GM19438 (cell line): ENCODE results near the gene MYO1E.

Experiments used
- ATAC-seq: cut with Tn5 transposase; IDR thresholded peaks from one replicate; pipeline ENCODE4 v1.9.1; 2021; ENCODE audit warnings: low read depth; ENCODE audit not compliant: unreplicated experiment

The MYO1E gene

GRCh38 chr15:59205839-59206622 is 166.6 kb downstream of the MYO1E start:
- ATAC-seq, result no peak

DNA sequence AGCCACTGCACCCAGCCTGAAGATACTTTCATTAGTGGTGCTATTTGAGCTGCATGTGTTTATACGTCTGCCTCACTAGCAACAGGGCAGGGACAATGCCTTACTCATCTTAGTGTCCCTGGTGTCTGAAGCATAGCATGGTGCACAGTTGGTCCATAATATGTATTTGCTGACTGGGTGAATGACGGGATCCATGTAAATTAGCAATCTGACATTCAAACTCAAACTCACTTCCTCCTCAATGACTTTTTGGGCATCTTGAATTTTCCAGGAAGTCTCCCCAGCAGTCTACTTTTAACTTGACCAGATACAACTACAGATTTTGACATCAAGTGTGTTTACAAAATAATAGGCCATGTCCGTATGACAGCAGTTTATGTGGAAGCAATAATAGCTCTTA is 169.0 kb downstream of the MYO1E start:
- no peak for ATAC-seq

DNA sequence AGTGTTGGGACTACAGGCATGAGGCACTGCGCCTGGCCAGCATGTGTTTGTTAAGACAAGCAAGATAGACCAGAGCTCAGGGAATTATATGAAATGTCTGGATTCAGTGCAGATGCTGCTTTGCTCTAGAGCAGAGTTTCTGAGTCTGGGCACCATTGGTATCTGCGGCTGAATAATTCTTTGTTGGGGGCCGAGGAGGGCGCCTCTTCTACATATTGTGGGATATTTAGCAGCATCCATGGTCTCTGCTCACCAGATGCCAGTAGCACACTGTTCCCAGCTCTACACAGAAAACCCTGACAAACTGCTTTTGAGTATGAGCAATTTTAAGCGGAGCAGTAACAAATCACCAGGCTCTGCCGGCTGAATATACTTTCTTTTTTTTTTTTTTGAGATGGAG is 169.7 kb downstream of the MYO1E start:
- ATAC-seq, result no peak

DNA sequence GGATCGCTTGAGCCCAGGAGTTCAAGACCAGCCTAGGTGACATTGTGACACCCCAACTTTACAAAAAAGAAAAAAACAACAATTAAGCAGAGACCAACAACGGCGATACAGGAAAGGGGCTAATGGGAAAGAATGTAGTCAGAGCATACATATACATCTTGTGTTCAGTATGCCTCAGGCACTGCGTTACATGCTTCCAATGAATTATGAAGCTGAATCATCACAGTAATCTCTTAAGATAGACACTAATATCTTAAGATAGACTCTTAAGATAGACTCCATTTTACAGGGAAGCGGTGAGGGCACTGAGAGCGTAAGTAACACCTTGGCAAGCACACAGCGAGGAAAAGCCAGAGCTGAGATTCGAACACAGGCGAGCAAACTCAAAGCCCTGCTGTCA is 172.1 kb downstream of the MYO1E start:
- no peak for ATAC-seq

- ATAC-seq, result no peak
These were observed 172.8 kb downstream of the MYO1E start for GRCh38 chr15:59199626-59200465.

- ATAC-seq, result no peak
These were observed 175.2 kb downstream of the MYO1E start for GRCh38 chr15:59197454-59197853.

DNA sequence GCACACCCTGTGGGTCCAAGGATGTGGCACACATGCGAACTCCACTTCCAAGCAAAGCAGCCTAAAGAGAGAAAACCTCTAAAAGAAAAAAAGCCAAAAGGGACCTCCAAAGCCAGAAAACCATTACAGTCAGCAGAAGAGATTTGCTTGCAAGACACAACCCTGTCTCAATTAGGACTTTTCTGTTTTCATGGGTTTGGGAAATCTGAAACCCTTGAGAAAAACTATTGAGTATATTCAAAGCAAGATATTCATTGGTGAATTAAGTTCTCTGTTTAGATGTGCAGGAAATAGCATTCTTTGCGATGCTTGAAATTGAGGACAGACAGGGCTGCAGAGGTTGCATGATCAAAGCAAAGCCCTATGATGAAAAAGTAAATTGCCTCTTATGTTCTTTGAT is 176.3 kb downstream of the MYO1E start:
- no peak for ATAC-seq

GRCh38 chr15:59194639-59195325 is 177.9 kb downstream of the MYO1E start:
- no peak for ATAC-seq

GRCh38 chr15:59191855-59192237 is 180.8 kb downstream of the MYO1E start:
- ATAC-seq, result no peak

GRCh38 chr15:59190291-59190690 is 182.4 kb downstream of the MYO1E start:
- ATAC-seq, result no peak

DNA sequence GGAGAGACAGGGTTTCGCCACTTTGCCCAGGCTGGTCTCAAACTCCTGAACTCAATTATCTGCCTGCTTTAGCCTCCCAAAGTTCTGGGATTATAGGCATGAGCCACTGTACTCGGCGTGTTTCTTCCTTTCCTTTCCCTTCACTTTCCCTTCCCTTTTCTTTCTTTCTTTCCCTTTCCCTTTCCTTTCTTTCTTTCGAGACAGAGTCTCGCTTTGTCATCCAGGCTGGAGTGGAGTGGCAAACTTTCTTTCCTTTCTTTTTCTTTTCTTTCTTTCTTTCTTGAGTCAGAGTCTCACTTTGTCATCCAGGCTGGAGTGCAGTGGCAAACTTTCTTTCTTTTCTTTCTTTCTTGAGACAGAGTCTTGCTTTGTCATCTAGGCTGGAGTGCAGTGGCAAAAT is 183.4 kb downstream of the MYO1E start:
- ATAC-seq, result no peak

- ATAC-seq, result no peak
These were observed 186.2 kb downstream of the MYO1E start for GRCh38 chr15:59186501-59186900.

DNA sequence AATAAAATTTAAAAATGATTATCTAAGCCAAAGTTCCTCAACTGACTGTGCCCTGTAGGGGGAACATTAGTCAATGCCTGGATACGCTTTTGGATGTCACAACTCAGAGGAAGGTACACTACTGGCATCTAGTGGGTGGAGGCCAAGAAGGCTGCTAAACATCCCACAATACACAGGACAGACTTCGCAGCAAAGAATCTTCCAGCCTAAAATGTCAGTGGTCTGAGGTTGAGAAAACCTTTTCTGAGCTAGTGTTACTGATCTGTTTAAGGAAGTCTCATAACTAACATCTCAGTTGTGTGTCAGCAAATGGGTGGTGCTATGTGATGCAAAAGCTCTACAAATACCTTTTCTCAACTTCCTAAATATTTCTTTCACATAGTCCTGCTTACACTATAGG is 186.9 kb downstream of the MYO1E start:
- ATAC-seq, result no peak

GRCh38 chr15:59180945-59181600 is 191.6 kb downstream of the MYO1E start:
- no peak for ATAC-seq

- no peak for ATAC-seq
These were observed 193.0 kb downstream of the MYO1E start for GRCh38 chr15:59179717-59180116.

DNA sequence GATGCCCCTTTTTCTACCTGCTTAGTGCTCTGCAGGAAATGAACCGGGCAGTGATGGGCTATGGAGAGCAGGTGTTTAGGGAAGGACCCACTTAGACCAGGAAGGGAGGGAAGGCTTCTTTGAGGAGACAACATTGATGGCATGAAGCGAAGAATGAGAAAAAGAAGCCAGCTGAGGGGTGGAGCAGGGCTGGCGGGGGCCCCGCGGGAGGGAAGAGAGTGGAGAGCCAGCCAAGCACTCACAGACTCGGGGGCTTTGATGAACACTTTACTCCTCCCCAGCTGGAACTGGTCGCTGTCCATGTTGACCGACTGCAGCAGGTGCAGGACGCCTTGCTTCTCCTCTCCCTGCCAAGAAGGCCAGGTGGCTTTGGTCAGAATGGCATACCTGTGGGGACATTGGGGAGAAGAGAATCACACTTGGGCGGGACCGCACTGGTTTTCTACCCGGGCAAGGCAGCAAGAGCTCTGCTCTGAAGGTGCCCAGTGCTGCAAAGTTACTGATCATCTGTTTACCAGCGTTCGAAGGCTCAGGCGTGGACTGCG is 194.4 kb downstream of the MYO1E start:
- no peak for ATAC-seq

DNA sequence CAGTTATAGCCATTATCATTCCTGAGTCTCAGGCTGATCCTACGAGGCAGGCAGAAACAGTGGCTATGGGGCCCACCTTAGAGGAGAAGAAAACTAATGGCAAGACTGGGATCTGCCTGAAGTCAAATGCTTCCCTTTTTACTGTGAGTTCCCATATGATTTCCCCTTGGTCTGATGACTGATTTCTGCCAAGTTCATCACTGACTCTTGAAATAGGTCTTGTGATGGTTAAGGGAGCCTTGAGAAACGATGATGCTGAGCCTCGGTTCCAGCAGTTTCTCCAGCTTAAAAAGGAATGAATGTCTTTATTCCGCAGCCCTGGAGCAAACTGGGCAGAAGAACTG is 195.4 kb downstream of the MYO1E start:
- no peak for ATAC-seq

DNA sequence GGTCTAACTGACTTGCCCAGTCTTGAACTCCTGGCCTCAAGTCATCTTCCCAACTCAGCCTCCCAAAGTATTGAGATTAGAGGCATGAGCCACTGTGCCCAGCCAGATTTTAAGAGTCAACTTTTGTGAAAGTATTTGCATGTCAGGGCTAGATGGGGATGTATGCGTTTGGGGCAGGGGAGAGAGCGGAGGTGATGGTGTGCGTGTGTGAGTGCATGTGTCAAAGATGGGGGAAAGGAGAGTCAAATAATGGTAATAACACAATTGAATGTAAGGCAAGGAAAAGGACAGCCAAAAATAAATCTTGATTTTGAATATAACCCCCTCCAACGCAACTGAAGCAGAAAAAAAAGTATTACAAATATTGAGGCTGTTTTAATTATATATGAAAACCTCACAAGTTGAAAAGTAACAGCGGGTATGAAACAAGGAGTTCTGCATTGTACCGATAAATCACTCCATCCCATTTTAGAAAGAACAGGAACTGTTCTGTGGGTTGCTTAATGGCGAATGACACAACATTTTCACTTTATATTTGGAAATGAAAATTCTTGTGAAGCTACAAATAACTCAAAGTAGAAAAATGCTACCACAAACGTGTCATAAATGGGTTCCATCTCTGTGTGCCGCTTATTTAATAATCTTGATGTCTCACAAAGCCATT is 195.9 kb downstream of the MYO1E start:
- no peak for ATAC-seq

DNA sequence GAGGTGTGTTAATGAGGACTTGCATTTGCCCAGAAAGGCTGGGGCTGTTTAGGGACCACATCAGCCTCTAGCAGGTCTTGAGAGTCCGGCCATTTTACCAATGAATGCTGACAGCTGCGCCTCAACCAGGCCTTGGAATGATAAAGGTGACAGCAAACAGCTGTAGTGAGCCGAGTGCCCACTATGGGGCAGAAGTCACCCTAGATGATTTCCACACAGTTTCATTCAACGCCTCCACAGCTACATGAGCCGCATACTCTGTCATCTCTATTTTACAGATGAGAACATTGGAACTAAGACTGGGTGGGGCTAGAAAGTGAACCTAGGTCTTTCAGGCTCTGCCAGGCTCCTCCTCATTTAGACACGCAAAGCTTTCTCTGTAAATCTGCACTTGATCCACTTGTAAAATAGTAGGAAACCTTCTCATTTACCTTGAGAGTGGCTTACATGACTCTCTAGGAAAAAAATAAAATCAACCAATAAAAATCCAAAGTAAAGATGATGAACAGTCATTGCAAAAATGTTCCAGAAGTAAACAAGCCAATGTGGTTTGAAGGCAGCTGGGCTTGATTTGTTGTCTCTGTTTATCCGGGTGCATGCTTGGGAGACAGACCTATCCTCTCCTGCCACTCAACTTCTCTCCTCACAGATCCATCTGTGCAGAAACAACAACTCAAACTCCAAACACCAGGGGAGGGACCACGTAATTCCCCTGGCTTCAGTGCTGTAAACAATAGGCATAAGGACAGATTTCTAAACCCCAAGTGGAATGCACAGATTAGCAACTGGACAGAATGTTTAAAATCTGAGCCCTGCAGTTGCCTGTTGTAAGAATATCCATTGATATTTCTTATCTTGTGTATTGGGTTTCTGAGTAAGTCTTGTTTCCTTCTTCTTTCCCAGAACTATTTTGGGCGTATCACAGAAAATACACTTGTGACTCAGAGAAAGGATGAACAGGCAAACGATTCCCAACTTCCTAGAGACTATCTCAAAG is 197.5 kb downstream of the MYO1E start:
- peak; percentile 66 for ATAC-seq
